SK-N-DZ (cell line): Measurements from ENCODE around the gene GDPGP1.
A peak's percentile ranks its signal among the peaks of the same experiment; 100 is the strongest.

Experiments used
- DNase-seq: peaks from one replicate; pipeline ENCODE4 v3.0.0-alpha.2; 2015; ENCODE audit warnings: low spot score

The GDPGP1 gene

DNA sequence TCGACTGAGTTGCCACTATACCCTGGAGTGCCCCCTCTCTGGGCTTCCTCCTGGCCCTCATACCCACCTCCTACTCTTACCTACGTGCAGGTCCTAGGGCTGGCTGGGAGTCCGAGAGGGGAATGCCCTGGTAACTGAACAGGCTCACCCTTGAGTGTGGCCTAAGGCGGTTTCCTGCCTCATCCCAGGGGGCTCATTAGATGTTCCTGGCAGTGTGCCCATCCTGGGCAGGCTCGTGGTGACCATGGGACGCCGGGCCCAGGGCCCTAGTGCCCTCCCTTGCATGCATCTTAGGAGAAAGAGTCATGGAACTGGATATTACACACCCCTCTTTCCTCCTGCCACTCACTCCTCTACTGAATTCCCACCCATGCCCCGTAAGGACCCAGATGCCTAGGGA, 30.1 kb upstream of the GDPGP1 start:
- DNase-seq = no peak

- DNase-seq = no peak
Measured at GRCh38 chr15:90205050-90205848, 28.8 kb upstream of the GDPGP1 start.

- no peak for DNase-seq
Measured at GRCh38 chr15:90205886-90206285, 28.1 kb upstream of the GDPGP1 start.

DNA sequence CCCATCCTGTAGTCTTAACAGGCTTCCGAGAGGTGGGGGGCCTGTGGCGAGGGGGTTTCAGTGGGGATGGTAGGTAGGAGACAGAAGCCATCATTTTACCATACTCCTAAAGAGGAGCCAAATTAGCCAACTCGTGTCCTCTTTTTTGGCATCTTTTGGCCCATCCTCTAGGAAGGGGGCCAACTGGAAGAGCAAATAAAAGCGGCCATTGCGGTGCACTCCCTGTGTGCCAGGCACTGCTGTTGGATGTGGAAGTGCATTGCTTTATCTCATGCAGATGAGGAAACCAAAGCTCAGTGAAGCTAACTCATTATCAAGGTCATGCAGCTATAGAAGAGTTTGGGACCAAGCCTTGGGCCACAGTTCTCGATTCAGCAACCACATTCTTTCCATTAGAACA, 26.8 kb upstream of the GDPGP1 start:
- no peak for DNase-seq

- DNase-seq = no peak
Measured at GRCh38 chr15:90208356-90208755, 25.7 kb upstream of the GDPGP1 start.

GRCh38 chr15:90209591-90209990, 24.4 kb upstream of the GDPGP1 start:
- DNase-seq = no peak

DNA sequence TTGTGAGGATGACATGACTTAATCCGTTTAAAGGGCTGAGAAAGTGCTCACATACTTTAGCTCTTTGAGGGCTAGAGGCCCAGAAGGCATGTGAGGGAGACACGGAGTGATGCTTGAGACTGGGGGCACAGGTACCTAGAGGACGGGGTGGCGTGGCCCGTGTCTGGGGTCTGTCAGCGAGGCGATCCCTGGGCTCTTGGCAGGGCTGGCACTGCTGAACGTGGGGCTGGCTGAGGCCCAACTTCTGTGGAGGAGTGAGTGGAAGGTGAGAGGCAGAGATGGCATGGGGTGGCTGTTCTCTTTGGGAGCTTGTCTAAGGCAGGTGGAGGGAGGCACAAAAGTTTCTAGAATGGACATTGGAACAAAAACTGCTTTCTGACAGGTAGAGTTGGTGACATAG, 23.4 kb upstream of the GDPGP1 start:
- DNase-seq = no peak

- DNase-seq = no peak
Measured at GRCh38 chr15:90211009-90211408, 23.0 kb upstream of the GDPGP1 start.

GRCh38 chr15:90211440-90212143, 22.4 kb upstream of the GDPGP1 start:
- DNase-seq = no peak

DNA sequence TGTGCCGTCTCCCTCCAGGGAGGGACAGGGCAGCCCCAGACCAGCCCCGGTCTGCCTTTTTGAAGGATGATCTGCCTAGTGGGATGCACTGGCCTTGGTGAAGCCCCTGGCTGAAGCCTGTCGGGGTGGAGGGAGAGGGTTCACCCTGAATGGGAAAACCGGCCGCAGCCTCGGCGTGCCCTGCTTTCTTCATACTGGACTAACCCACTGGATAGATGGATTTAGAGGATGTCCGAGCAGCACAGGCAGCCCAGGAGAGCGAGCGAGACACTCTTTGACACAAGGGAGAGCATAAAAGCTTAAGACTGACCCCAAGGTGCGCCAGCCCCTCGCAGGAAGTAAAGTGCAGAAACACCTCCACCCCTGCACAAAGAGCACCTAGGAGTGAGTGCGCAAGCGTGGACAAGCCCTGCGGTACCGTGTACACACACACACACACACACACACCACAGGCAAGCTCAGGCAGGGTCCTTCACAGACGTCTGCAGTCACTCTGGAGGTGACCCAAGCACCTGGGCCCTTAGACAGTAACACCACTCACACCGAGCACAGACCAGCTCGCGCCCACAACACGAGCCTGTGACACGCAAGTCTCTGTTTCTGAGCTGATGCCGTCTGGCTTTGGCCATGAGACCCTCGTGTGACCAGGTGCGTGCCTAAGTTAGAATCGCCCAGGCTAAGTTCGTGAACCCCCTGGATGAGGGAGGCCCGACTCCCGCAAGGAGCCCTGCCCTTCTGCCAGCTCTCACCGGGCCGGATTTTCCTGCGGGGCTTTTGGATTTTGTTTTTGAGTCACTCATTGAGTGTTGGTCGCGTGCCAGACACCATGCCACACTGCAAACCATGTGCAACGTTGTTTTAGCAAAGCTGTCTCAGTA, 21.5 kb upstream of the GDPGP1 start:
- DNase-seq = no peak

DNA sequence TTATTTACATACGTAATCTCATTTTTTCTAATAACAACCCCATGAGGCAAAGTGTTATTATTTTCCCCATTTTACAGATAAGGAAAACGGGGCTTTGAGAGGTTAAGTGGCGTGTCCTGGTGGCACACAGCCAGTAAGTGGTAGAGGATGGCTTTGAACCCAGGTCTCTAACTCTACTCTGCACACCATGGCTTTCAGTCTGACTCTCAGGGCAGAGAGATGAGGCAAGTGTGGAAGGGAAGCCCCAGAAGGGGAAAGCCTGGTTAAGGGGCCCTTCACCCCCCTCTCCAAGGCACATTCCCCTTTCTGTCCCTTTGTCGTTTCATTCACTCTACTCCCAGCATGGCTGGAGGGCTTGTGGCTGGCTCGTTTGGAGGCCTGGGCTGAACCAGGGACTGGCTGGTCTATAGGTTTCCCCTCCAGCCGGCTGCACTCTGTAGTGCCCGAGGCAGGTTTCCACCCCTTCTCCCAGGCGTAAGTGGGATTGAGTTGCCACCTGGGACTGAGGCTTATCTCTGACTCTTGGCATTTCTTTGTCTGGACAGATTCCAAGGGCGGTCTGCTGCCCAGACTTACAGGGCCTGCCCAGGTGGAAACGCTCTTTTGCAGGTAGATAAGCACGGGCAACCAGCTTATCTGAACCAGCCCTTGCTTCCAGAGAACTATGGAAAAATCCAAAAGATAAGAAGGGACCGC, 20.7 kb upstream of the GDPGP1 start:
- DNase-seq = no peak

GRCh38 chr15:90213818-90214204, 20.2 kb upstream of the GDPGP1 start:
- DNase-seq = no peak

- no peak for DNase-seq
Measured at GRCh38 chr15:90214553-90215196, 19.3 kb upstream of the GDPGP1 start.

DNA sequence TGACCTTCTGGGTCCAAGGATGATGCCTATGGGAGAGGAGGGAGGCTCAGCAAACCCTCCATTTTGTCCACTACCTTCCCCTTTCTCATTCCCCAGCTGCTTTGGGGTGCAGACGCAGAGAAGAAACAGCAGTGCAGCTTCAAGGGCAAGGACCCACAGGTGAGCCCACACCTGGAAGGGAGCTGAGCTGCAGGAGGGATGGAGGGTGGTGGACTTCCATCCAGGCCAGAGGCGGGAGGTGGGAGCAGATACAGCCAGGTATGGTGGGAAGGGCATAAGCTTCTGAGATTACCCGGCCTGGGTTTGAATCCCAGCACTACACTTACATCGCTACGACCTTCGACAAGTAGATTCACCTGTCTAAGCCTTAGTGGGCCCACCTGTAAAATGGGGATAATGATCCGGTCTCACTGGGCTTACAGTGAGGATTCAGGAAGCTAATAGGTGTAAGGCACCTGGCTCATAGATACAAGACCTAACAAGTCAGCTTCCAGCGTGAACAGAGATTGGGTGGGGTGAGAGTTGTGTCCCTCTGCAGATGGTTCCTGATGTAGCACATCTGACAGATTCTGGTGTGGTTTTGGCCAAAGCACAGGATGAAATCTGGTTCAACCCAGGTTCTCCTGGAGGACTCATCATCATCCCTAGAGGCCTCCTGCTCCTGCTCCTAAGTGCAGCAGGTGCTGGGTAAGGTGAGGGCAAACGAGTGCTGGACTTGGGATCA, 16.2 kb upstream of the GDPGP1 start:
- DNase-seq = no peak

- peak; percentile 40 for DNase-seq
Measured at GRCh38 chr15:90219421-90220141, 14.4 kb upstream of the GDPGP1 start.

GRCh38 chr15:90221246-90221900, 12.6 kb upstream of the GDPGP1 start:
- DNase-seq = peak; percentile 74

DNA sequence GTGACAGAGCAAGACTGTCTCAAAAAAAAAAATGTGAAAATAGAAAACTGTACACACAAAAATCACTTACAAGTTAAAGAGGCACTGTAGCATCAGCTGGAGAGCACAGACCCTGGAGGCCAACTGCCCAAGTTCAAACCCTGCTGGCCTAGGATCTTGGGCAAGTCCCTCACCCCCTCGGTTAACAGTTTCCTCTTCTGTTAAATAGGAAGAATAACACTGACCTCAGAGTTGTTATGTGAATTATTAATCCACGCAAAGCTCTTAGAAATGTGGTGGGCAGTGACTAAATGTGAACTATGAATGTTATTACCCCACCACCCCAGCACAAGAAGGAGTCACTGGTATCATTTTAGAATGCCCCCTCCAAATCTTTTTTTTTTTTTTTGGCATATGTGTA, 11.5 kb upstream of the GDPGP1 start:
- DNase-seq = no peak

GRCh38 chr15:90223441-90224165, 10.4 kb upstream of the GDPGP1 start:
- DNase-seq = no peak

- no peak for DNase-seq
Measured at GRCh38 chr15:90225047-90225446, 9.0 kb upstream of the GDPGP1 start.
